Liver (tissue), 3 donors: Measurements from ENCODE around the gene CNTROB.

ENCODE experiments used
- EGR1 ChIP-seq, 2 donors: IDR thresholded peaks; 2 replicates each; pipeline ENCODE4 v1.6.1; 2016 to 2018; ENCODE audit warnings: antibody characterized with exemption in 2 of 2, low read depth in 2 of 2
- FOXA1 ChIP-seq: IDR thresholded peaks from 2 replicates; pipeline ENCODE4 v1.6.1; 2016; ENCODE audit warnings: antibody characterized with exemption
- GABPA ChIP-seq, 2 donors: IDR thresholded peaks in 1 of 2; conservative IDR thresholded peaks in 1 of 2; 2 replicates each; pipeline ENCODE4 v1.6.1; 2016; ENCODE audit warnings: antibody characterized with exemption in 2 of 2, mild to moderate bottlenecking in 1 of 2, moderate library complexity in 1 of 2
- JUND ChIP-seq, 2 donors: IDR thresholded peaks; 2 replicates each; pipeline ENCODE4 v1.6.1; 2016; ENCODE audit warnings: antibody characterized with exemption in 2 of 2
- MAX ChIP-seq: IDR thresholded peaks from 2 replicates; pipeline ENCODE4 v1.6.1; 2016; ENCODE audit warnings: antibody characterized with exemption
- NR2F2 ChIP-seq: IDR thresholded peaks from 2 replicates; pipeline ENCODE4 v1.6.1; 2016; ENCODE audit warnings: antibody characterized with exemption
- RAD21 ChIP-seq, 2 donors: IDR thresholded peaks; 2 replicates each; pipeline ENCODE4 v1.6.1; 2016; ENCODE audit warnings: antibody characterized with exemption in 2 of 2, mild to moderate bottlenecking in 2 of 2
- REST ChIP-seq: IDR thresholded peaks from 2 replicates; pipeline ENCODE4 v1.6.1; 2016; ENCODE audit warnings: antibody characterized with exemption, mild to moderate bottlenecking
- SP1 ChIP-seq: IDR thresholded peaks from 2 replicates; pipeline ENCODE4 v1.6.1; 2018; ENCODE audit warnings: antibody characterized with exemption, mild to moderate bottlenecking
- TAF1 ChIP-seq: conservative IDR thresholded peaks from 2 replicates; pipeline ENCODE4 v1.6.1; 2016; ENCODE audit warnings: antibody characterized with exemption, mild to moderate bottlenecking
- YY1 ChIP-seq: IDR thresholded peaks from 2 replicates; pipeline ENCODE4 v1.6.1; 2016; ENCODE audit warnings: antibody characterized with exemption, mild to moderate bottlenecking
- ZBTB33 ChIP-seq: IDR thresholded peaks from 2 replicates; pipeline ENCODE4 v1.6.1; 2016; ENCODE audit warnings: antibody characterized with exemption
- TF ChIP-seq, protein P1 (sequence below): fragments of 150-350 bp; IDR thresholded peaks from 2 replicates; pipeline ENCODE4 v1.5.1; 2017; ENCODE audit warnings: improper control_type of control experiment, low read depth, low read length; ENCODE audit not compliant: missing input control
- donor health status: healthy.
- donor health status: healthy.

DNA sequence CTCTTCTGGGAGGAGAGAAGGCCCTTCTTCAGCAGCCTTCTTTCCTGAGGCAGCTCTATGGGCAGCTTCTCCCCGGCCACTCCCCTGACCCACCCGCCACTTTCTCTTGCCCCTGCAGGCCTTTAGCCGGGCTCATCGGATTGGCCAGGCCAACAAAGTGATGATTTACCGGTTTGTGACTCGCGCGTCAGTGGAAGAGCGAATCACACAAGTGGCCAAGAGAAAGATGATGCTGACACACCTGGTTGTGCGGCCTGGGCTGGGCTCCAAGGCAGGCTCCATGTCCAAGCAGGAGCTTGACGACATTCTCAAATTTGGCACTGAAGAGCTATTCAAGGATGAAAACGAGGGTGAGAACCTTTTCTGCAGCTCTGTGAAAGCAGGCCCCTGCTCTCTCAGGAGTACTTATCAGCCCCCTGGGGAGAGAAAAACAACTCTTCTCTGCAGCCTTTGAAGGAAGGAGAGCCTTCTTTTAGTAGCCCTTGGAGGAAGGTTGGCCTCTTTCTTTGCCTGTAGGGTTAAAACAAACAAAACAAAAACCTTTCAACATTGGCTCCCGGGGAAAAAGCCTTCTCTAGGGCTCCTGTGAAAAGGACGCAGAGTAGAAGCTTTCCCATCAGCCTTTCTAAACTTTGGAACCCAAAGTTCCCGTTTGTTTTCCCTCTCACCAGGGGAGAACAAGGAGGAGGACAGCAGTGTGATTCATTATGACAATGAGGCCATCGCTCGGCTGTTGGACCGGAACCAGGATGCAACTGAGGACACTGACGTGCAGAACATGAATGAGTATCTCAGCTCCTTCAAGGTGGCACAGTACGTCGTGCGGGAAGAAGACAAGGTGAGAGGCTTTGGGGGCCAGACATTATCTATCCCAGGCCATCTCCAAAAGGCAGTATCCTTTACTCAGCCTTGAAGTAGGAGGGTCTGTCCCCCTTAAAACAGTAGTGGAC is 28.6 kb upstream of the CNTROB start:
- TF ChIP-seq FOXA1 (no peak), SP1 (no peak), GABPA (IDR thresholded peaks at IDR 0.05 in 1 of 2, conservative IDR thresholded peaks at IDR 0.05 in 1 of 2) (no peak), TAF1 (no peak), EGR1 (IDR thresholded peaks at IDR 0.05; ENCODE audit: low read depth in 2 of 2) (no peak), ZBTB33 (no peak), MAX (no peak), REST (no peak), YY1 (no peak), RAD21 (IDR thresholded peaks at IDR 0.05) (no peak), NR2F2 (no peak), JUND (IDR thresholded peaks at IDR 0.05) (no peak)
- TF ChIP-seq, protein P1, sequence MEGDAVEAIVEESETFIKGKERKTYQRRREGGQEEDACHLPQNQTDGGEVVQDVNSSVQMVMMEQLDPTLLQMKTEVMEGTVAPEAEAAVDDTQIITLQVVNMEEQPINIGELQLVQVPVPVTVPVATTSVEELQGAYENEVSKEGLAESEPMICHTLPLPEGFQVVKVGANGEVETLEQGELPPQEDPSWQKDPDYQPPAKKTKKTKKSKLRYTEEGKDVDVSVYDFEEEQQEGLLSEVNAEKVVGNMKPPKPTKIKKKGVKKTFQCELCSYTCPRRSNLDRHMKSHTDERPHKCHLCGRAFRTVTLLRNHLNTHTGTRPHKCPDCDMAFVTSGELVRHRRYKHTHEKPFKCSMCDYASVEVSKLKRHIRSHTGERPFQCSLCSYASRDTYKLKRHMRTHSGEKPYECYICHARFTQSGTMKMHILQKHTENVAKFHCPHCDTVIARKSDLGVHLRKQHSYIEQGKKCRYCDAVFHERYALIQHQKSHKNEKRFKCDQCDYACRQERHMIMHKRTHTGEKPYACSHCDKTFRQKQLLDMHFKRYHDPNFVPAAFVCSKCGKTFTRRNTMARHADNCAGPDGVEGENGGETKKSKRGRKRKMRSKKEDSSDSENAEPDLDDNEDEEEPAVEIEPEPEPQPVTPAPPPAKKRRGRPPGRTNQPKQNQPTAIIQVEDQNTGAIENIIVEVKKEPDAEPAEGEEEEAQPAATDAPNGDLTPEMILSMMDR, result no peak
